Coronary artery (tissue), 2 donors: ENCODE results near the gene TTLL11.

Experiments used
- DNase-seq: peaks from one replicate; pipeline ENCODE4 v3.0.0-alpha.2; 2017; ENCODE audit warnings: low spot score
- H3K27ac ChIP-seq, 2 donors: fragments of 200-600 bp; sonication (generic); one replicate each; pipeline ENCODE4 v1.5.1; 2016 to 2019
- H3K4me3 ChIP-seq: fragments of 200-600 bp; sonication (generic); 2 replicates; pipeline ENCODE4 v1.5.1; 2016; ENCODE audit warnings: mild to moderate bottlenecking, moderate library complexity
- CTCF ChIP-seq: fragments of 200-600 bp; sonication (generic); IDR thresholded peaks from one replicate; pipeline ENCODE4 v1.5.1; 2019; ENCODE audit warnings: antibody characterized with exemption

Gene TTLL11

GRCh38 chr9:121990600-121991306 is 102.4 kb downstream of the TTLL11 start:
- TF ChIP-seq CTCF, result no peak
- DNase-seq, result no peak
- Histone ChIP-seq H3K27ac (no peak overlapping the region), H3K4me3 (no peak overlapping the region)

- TF ChIP-seq CTCF, result no peak
- no peak for DNase-seq
- H3K4me3 ChIP-seq, result no peak overlapping the region
- H3K27ac ChIP-seq, result no peak overlapping the region
Observed at GRCh38 chr9:121989010-121989409, 104.1 kb downstream of the TTLL11 start.

- DNase-seq, result no peak
- Histone ChIP-seq H3K27ac (peak overlapping the region; percentile 29 to 73), H3K4me3 (no peak overlapping the region)
- no peak for TF ChIP-seq CTCF
Observed at GRCh38 chr9:121987314-121987713, 105.8 kb downstream of the TTLL11 start.

- peak; percentile 81 for DNase-seq
- TF ChIP-seq CTCF, result no peak
- H3K27ac ChIP-seq, result peak overlapping the region; percentile 68 to 73
Observed at GRCh38 chr9:121985792-121986494, 107.2 kb downstream of the TTLL11 start.

GRCh38 chr9:121984726-121985402 is 108.2 kb downstream of the TTLL11 start:
- TF ChIP-seq CTCF, result no peak
- no peak for DNase-seq
- Histone ChIP-seq H3K4me3 (no peak overlapping the region), H3K27ac (peak overlapping the region; percentile 68 to 73)

More at GRCh38 chr9:121985792-121986494, 107.2 kb downstream of the TTLL11 start:
- no peak overlapping the region for H3K4me3 ChIP-seq

- Histone ChIP-seq H3K27ac (peak overlapping the region; percentile 68 to 73), H3K4me3 (no peak overlapping the region)
Observed at GRCh38 chr9:121983736-121984135, 109.4 kb downstream of the TTLL11 start.

More at GRCh38 chr9:121983736-121984135, 109.4 kb downstream of the TTLL11 start:
- no peak for DNase-seq
- no peak for TF ChIP-seq CTCF
